HS-27A (cell line): Measurements from ENCODE around the gene LRP1B.
"Not testable (repeated sequence)": the region's sequence is repeated elsewhere in the genome, so short reads cannot be mapped to it uniquely, and the experiment has no call there.

Experiments used
- DNase-seq: peaks from one replicate; pipeline ENCODE4 v3.0.0-alpha.2; 2012; ENCODE audit warnings: low read depth, missing footprints

LRP1B gene

GRCh38 chr2:141313972-141314371 is 816.8 kb downstream of the LRP1B start:
- no peak for DNase-seq

GRCh38 chr2:141311430-141311829 is 819.4 kb downstream of the LRP1B start:
- no peak for DNase-seq

- no peak for DNase-seq
Measured at GRCh38 chr2:141306368-141306767, 824.4 kb downstream of the LRP1B start.

- no peak for DNase-seq
Measured at GRCh38 chr2:141301551-141301950, 829.3 kb downstream of the LRP1B start.

GRCh38 chr2:141280037-141280436 is 850.8 kb downstream of the LRP1B start:
- no peak for DNase-seq

- no peak for DNase-seq
Measured at GRCh38 chr2:141271346-141271745, 859.5 kb downstream of the LRP1B start.

GRCh38 chr2:141264848-141265247 is 866.0 kb downstream of the LRP1B start:
- no peak for DNase-seq

GRCh38 chr2:141260911-141261310 is 869.9 kb downstream of the LRP1B start:
- no peak for DNase-seq

GRCh38 chr2:141259683-141260082 is 871.1 kb downstream of the LRP1B start:
- DNase-seq: no peak

- DNase-seq: no peak
Measured at GRCh38 chr2:141242008-141242407, 888.8 kb downstream of the LRP1B start.

GRCh38 chr2:141226560-141226959 is 904.3 kb downstream of the LRP1B start:
- DNase-seq: no peak

- DNase-seq: no peak
Measured at GRCh38 chr2:141207036-141207385, 923.8 kb downstream of the LRP1B start.

- no peak for DNase-seq
Measured at GRCh38 chr2:141201016-141201565, 929.7 kb downstream of the LRP1B start.

GRCh38 chr2:141200191-141200590 is 930.6 kb downstream of the LRP1B start:
- no peak for DNase-seq

- DNase-seq: no peak
Measured at GRCh38 chr2:141199711-141200110, 931.1 kb downstream of the LRP1B start.

- DNase-seq: no peak
Measured at GRCh38 chr2:141195087-141195486, 935.7 kb downstream of the LRP1B start.

GRCh38 chr2:141187075-141187439 is 943.8 kb downstream of the LRP1B start:
- no peak for DNase-seq

- DNase-seq: no peak
Measured at GRCh38 chr2:141186413-141187074, 944.3 kb downstream of the LRP1B start.

GRCh38 chr2:141182246-141182645 is 948.6 kb downstream of the LRP1B start:
- DNase-seq: no peak

GRCh38 chr2:141169117-141169516 is 961.7 kb downstream of the LRP1B start:
- not testable (repeated sequence) for DNase-seq

- no peak for DNase-seq
Measured at GRCh38 chr2:141162314-141162713, 968.5 kb downstream of the LRP1B start.

GRCh38 chr2:141151611-141152286 is 979.1 kb downstream of the LRP1B start:
- DNase-seq: no peak

- no peak for DNase-seq
Measured at GRCh38 chr2:141142025-141142424, 988.8 kb downstream of the LRP1B start.
